ENCODE results near the gene PRRC2B.

GRCh38 chr9:131473198-131473885 is 79.5 kb downstream of the PRRC2B start:
- TF ChIP-seq CTCF (IDR thresholded peaks at IDR 0.05) (no peak), POLR2A (IDR thresholded peaks at IDR 0.05) (no peak)

Measured in transverse colon (tissue), 3 donors.